Neural progenitor cell (in vitro differentiated cells): ENCODE results near the gene TRMT61A. TPM values are rescaled to one million over a fixed set of nuclear protein-coding genes. Genes with fewer than 3 reads are reported as not detected.

Experiments used
- DNase-seq: peaks from one replicate; pipeline ENCODE4 v3.0.0-alpha.2; 2016; ENCODE audit warnings: low spot score
- H2AFZ ChIP-seq: fragments of 200-600 bp; sonication (generic); replicated peaks from 2 replicates; pipeline ENCODE4 v1.6.1; 2016; ENCODE audit warnings: antibody characterized with exemption
- H3F3A ChIP-seq: fragments of 200-600 bp; sonication (generic); 2 replicates; pipeline ENCODE4 v1.6.1; 2016; ENCODE audit warnings: antibody characterized with exemption, low read depth
- H3K27ac ChIP-seq: fragments of 200-600 bp; sonication (generic); 2 replicates; pipeline ENCODE4 v1.5.1; 2016; ENCODE audit warnings: mild to moderate bottlenecking
- H3K27me3 ChIP-seq: fragments of 200-600 bp; sonication (generic); 2 replicates; pipeline ENCODE4 v1.6.1; 2016; ENCODE audit warnings: mild to moderate bottlenecking, moderate library complexity
- H3K36me3 ChIP-seq: fragments of 200-600 bp; sonication (generic); 2 replicates; pipeline ENCODE4 v1.5.1; 2016
- H3K4me1 ChIP-seq: fragments of 200-600 bp; sonication (generic); 2 replicates; pipeline ENCODE4 v1.6.1; 2016; ENCODE audit warnings: mixed run types
- H3K4me2 ChIP-seq: fragments of 200-600 bp; sonication (generic); 2 replicates; pipeline ENCODE4 v1.6.1; 2016
- H3K4me3 ChIP-seq: fragments of 200-600 bp; sonication (generic); 2 replicates; pipeline ENCODE4 v1.5.1; 2016
- H3K79me2 ChIP-seq: fragments of 200-600 bp; sonication (generic); 2 replicates; pipeline ENCODE4 v1.6.1; 2016; ENCODE audit warnings: low read depth
- H3K9ac ChIP-seq: fragments of 200-600 bp; sonication (generic); 2 replicates; pipeline ENCODE4 v1.6.1; 2016
- H3K9me3 ChIP-seq: fragments of 200-600 bp; sonication (generic); 2 replicates; pipeline ENCODE4 v1.5.1; 2016; ENCODE audit warnings: low read depth
- H4K20me1 ChIP-seq: fragments of 200-600 bp; sonication (generic); 2 replicates; pipeline ENCODE4 v1.6.1; 2016; ENCODE audit warnings: low read depth
- H3K27ac Mint-ChIP-seq: 3 replicates; pipeline ENCODE4 v1.8.0; 2021; ENCODE audit warnings: mixed read lengths
- H3K27me3 Mint-ChIP-seq: 2 replicates; pipeline ENCODE4 v1.8.0; 2022; ENCODE audit warnings: low read depth, mild to moderate bottlenecking, inconsistent platforms, moderate library complexity, mixed read lengths; ENCODE audit not compliant: insufficient read depth
- H3K36me3 Mint-ChIP-seq: 3 replicates; pipeline ENCODE4 v1.8.0; 2021; ENCODE audit warnings: mixed read lengths
- H3K4me1 Mint-ChIP-seq: 3 replicates; pipeline ENCODE4 v1.8.0; 2021; ENCODE audit warnings: mixed read lengths
- H3K4me3 Mint-ChIP-seq: 3 replicates; pipeline ENCODE4 v1.8.0; 2021; ENCODE audit warnings: mild to moderate bottlenecking, moderate library complexity, mixed read lengths
- H3K9me3 Mint-ChIP-seq: 3 replicates; pipeline ENCODE4 v1.8.0; 2020; ENCODE audit warnings: mixed read lengths
- EZH2 ChIP-seq: fragments of 200-600 bp; sonication (generic); IDR thresholded peaks from 2 replicates; pipeline ENCODE4 v1.6.1; 2017; ENCODE audit warnings: antibody characterized with exemption, mild to moderate bottlenecking, moderate library complexity
- EZH2phosphoT487 ChIP-seq: fragments of 200-600 bp; sonication (generic); IDR thresholded peaks from 2 replicates; pipeline ENCODE4 v1.6.1; 2017; ENCODE audit warnings: antibody characterized with exemption
- total RNA-seq: library from RNA; depleted of rRNA; stranded (reverse); fragments of >200 nt; gene quantifications from 2 replicates; pipeline ENCODE4 v1.2.3, GENCODE V29; 2015; ENCODE audit warnings: low replicate concordance
- TF ChIP-seq, protein P1 (sequence below): fragments of 200-600 bp; sonication (generic); IDR thresholded peaks from 2 replicates; pipeline ENCODE4 v1.5.1; 2017; ENCODE audit warnings: antibody characterized with exemption, mild to moderate bottlenecking

Gene TRMT61A
- total RNA-seq, 1 donor from 2014 or later = 1.2 TPM

DNA sequence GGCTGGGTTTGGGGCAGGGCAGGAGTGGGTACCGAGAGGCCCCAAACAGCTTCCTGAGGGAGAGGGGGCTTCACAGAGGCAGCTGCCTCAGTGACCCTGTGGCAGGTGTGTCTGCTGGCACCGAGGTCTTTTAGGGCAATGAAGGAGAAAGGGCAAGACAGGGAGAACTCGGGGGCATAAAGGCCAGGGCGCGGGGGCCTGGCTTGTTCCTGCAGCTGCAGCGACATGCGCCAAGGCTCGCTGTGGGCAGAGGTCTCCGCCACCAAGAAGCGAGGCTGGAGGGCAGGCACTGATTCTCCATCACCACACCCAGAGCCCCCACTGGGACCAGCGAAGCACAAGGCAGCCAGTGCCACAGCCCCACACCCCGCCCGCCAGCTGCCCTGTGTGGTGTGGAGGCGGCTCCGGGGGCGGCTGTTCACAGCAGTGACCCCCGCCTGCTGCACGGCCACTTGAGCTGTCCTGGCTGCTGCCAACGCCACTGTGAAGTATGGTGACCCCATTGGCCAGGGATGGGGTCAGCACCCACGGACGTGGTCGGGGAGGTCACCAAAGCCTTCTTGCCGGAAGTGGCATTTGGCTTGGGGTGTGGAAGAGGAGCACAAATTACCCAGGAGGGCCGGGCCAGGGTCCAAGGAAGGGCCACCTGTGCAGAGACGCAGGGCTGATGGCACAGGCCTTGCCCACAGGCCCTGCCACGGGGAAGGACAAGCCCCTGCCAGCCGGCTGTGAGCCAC, 17.1 kb downstream of the TRMT61A start:
- Mint-ChIP-seq H3K4me1 (peaks cover 21% of the 10 kb centered on the region), H3K4me3 (peak overlapping the region; percentile 59), H3K36me3 (no peaks in the 10 kb centered on the region), H3K9me3 (no peaks in the 10 kb centered on the region), H3K27me3 (peaks cover 8% of the 10 kb centered on the region), H3K27ac (peak overlapping the region; percentile 76)
- no peak for DNase-seq
- Histone ChIP-seq H3K9me3 (no peaks in the 10 kb centered on the region), H3K4me1 (peaks cover 36% of the 10 kb centered on the region), H3K4me3 (no peak overlapping the region), H3F3A (no peaks in the 10 kb centered on the region), H3K9ac (no peak overlapping the region), H3K4me2 (no peak overlapping the region), H2AFZ (no peak overlapping the region), H3K27me3 (no peaks in the 10 kb centered on the region), H4K20me1 (no peaks in the 10 kb centered on the region), H3K27ac (no peak overlapping the region), H3K36me3 (no peaks in the 10 kb centered on the region), H3K79me2 (no peaks in the 10 kb centered on the region)
- no peak for TF ChIP-seq EZH2phosphoT487
- TF ChIP-seq, protein P1, sequence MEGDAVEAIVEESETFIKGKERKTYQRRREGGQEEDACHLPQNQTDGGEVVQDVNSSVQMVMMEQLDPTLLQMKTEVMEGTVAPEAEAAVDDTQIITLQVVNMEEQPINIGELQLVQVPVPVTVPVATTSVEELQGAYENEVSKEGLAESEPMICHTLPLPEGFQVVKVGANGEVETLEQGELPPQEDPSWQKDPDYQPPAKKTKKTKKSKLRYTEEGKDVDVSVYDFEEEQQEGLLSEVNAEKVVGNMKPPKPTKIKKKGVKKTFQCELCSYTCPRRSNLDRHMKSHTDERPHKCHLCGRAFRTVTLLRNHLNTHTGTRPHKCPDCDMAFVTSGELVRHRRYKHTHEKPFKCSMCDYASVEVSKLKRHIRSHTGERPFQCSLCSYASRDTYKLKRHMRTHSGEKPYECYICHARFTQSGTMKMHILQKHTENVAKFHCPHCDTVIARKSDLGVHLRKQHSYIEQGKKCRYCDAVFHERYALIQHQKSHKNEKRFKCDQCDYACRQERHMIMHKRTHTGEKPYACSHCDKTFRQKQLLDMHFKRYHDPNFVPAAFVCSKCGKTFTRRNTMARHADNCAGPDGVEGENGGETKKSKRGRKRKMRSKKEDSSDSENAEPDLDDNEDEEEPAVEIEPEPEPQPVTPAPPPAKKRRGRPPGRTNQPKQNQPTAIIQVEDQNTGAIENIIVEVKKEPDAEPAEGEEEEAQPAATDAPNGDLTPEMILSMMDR = no peak
- no peak for TF ChIP-seq EZH2

DNA sequence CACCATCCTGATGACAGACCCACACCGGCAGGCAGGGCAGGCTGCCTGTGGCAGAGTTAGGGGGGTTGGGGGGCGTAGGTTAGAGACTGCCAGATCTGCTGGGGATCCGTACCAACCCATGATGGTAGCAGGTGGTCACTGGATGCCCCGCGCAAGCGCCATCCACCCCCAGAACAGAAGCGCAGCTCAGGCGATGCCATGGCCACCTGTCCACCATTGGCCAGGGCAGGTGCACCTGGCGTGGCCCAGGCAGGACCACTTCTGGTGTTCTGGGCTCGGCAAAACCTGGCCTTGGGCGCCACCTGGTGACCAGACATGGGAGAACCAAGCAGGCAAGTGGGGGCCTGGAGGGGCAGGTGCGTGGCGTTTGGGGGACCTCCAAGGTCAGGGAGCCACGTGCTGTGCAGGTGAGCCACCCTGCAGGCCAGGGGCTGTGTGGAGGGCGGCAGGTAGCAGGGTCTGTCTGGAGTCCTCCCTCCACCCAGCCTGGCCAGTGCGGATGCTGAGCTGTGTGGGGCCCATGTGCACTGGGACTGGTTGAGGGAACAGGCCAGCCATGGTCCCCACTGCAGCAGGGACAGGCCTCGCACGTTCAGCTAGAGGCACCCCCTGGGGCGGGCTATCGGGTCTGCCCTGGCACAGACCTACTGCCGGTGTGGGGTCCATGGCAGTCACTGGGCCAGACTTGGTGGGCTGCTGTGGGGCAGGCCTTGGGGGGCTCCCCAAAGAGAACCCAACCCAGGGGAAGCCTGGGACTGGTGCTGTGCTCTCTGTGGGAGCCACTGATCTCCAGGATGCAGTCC, 17.9 kb downstream of the TRMT61A start:
- Histone ChIP-seq H2AFZ (no peak overlapping the region), H4K20me1 (no peaks in the 10 kb centered on the region), H3K4me2 (no peak overlapping the region), H3K79me2 (no peaks in the 10 kb centered on the region), H3K27me3 (no peaks in the 10 kb centered on the region), H3K36me3 (no peaks in the 10 kb centered on the region), H3K9me3 (no peaks in the 10 kb centered on the region), H3K4me1 (peaks cover 28% of the 10 kb centered on the region), H3K4me3 (no peak overlapping the region), H3K27ac (no peak overlapping the region), H3F3A (no peaks in the 10 kb centered on the region), H3K9ac (no peak overlapping the region)
- peaks cover 2% of the 10 kb centered on the region for H3K9me3 Mint-ChIP-seq
- H3K27ac Mint-ChIP-seq = peak overlapping the region; percentile 79
- TF ChIP-seq, protein P1 = peak; percentile 98
- TF ChIP-seq EZH2 (no peak), EZH2phosphoT487 (no peak)
- peaks cover 22% of the 10 kb centered on the region for H3K4me1 Mint-ChIP-seq
- no peak overlapping the region for H3K4me3 Mint-ChIP-seq
- DNase-seq = peak; percentile 82
- no peaks in the 10 kb centered on the region for H3K36me3 Mint-ChIP-seq
- peaks cover 8% of the 10 kb centered on the region for H3K27me3 Mint-ChIP-seq

DNA sequence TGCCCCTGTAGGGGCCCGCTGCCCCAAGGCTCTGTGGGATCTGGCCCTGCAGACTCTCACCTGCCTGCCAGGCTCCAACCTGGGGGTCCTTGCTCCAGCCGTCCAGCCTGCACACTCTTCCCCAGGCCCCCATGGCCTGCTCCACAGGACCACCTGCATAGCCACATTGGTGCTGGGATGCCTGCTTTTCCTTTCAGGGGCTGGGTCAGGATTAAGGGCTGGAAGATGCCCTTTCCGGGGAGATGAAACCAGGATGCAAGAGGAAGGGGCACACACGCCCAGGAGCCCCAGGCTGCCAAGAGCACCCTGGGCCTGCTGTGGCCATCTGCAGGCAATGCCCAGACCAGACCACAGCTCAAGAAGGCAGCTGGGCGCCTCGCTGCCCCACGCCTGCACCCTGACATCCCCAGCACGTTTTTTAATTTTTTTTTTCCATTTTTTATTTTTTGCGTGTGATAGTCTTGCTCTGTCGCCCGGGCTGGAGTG, 18.5 kb downstream of the TRMT61A start:
- Histone ChIP-seq H3K79me2 (no peaks in the 10 kb centered on the region), H4K20me1 (no peaks in the 10 kb centered on the region), H3K9ac (no peak overlapping the region), H3K27ac (no peak overlapping the region), H3K4me2 (no peak overlapping the region), H3K4me1 (peaks cover 22% of the 10 kb centered on the region), H2AFZ (no peak overlapping the region), H3K4me3 (no peak overlapping the region), H3F3A (no peaks in the 10 kb centered on the region), H3K9me3 (no peaks in the 10 kb centered on the region), H3K36me3 (no peaks in the 10 kb centered on the region), H3K27me3 (no peaks in the 10 kb centered on the region)
- no peak overlapping the region for H3K4me3 Mint-ChIP-seq
- DNase-seq = no peak
- H3K27ac Mint-ChIP-seq = no peak overlapping the region
- H3K36me3 Mint-ChIP-seq = no peaks in the 10 kb centered on the region
- peaks cover 20% of the 10 kb centered on the region for H3K4me1 Mint-ChIP-seq
- H3K27me3 Mint-ChIP-seq = peaks cover 8% of the 10 kb centered on the region
- H3K9me3 Mint-ChIP-seq = peaks cover 2% of the 10 kb centered on the region
- TF ChIP-seq, protein P1 = no peak
- no peak for TF ChIP-seq EZH2phosphoT487
